GM23338 (cell line): Measurements from ENCODE around the gene PAIP2B. TPM values are rescaled to one million over a fixed set of nuclear protein-coding genes. Genes with fewer than 3 reads are reported as not detected.

Experiments used
- ATAC-seq: fragments of 200-7000 bp; cut with Tn5 transposase; 3 replicates; pipeline ENCODE4 v1.9.1; 2020
- DNase-seq: peaks from one replicate; pipeline ENCODE4 v3.0.0-alpha.2; 2015; ENCODE audit warnings: low spot score
- H2AFZ ChIP-seq: fragments of 200-600 bp; sonication (generic); 2 replicates; pipeline ENCODE4 v1.8.0; 2016; ENCODE audit warnings: antibody characterized with exemption, mild to moderate bottlenecking, moderate library complexity
- H3F3A ChIP-seq: fragments of 200-600 bp; sonication (generic); replicated peaks from 2 replicates; pipeline ENCODE4 v1.8.0; 2017; ENCODE audit warnings: antibody characterized with exemption, mixed run types, low read depth
- H3K27ac ChIP-seq: fragments of 200-600 bp; sonication (generic); 2 replicates; pipeline ENCODE4 v1.6.1; 2016; ENCODE audit warnings: low read depth
- H3K27me3 ChIP-seq: fragments of 200-600 bp; sonication (generic); 2 replicates; pipeline ENCODE4 v1.8.0; 2016; ENCODE audit warnings: mild to moderate bottlenecking, mixed run types, moderate library complexity; ENCODE audit not compliant: insufficient read depth
- H3K36me3 ChIP-seq: fragments of 200-600 bp; sonication (generic); 2 replicates; pipeline ENCODE4 v1.8.0; 2016; ENCODE audit warnings: mild to moderate bottlenecking; ENCODE audit not compliant: insufficient read depth
- H3K4me1 ChIP-seq: fragments of 200-600 bp; sonication (generic); 2 replicates; pipeline ENCODE4 v1.8.0; 2016; ENCODE audit warnings: mild to moderate bottlenecking, moderate library complexity; ENCODE audit not compliant: insufficient read depth
- H3K4me2 ChIP-seq: fragments of 200-600 bp; sonication (generic); 2 replicates; pipeline ENCODE4 v1.7.1; 2017; ENCODE audit warnings: mixed run types
- H3K4me3 ChIP-seq: fragments of 200-600 bp; sonication (generic); 2 replicates; pipeline ENCODE4 v1.6.1; 2016; ENCODE audit warnings: mixed run types
- H3K79me2 ChIP-seq: fragments of 200-600 bp; sonication (generic); replicated peaks from 2 replicates; pipeline ENCODE4 v1.8.0; 2017; ENCODE audit warnings: mild to moderate bottlenecking; ENCODE audit not compliant: insufficient read depth
- H3K9me2 ChIP-seq: fragments of 200-600 bp; sonication (generic); 2 replicates; pipeline ENCODE4 v1.8.0; 2017; ENCODE audit not compliant: insufficient read depth
- H4K20me1 ChIP-seq: fragments of 200-600 bp; sonication (generic); replicated peaks from 2 replicates; pipeline ENCODE4 v1.8.0; 2017; ENCODE audit warnings: mild to moderate bottlenecking; ENCODE audit not compliant: insufficient read depth
- H3K27ac Mint-ChIP-seq: 2 replicates; pipeline ENCODE4 v1.8.0; 2020; ENCODE audit warnings: inconsistent platforms, mild to moderate bottlenecking, moderate library complexity, mixed read lengths
- H3K27me3 Mint-ChIP-seq: 3 replicates; pipeline ENCODE4 v1.8.0; 2022; ENCODE audit warnings: low read depth, mild to moderate bottlenecking, moderate library complexity, mixed read lengths, inconsistent platforms; ENCODE audit not compliant: insufficient read depth, poor library complexity
- H3K36me3 Mint-ChIP-seq: 3 replicates; pipeline ENCODE4 v1.8.0; 2021; ENCODE audit warnings: low read depth, mild to moderate bottlenecking, inconsistent platforms, moderate library complexity, mixed read lengths
- H3K4me1 Mint-ChIP-seq: 3 replicates; pipeline ENCODE4 v1.8.0; 2020; ENCODE audit warnings: mild to moderate bottlenecking, inconsistent platforms, mixed read lengths
- H3K4me3 Mint-ChIP-seq: 3 replicates; pipeline ENCODE4 v1.8.0; 2021; ENCODE audit warnings: moderate library complexity, mild to moderate bottlenecking, inconsistent platforms, mixed read lengths
- H3K9me3 Mint-ChIP-seq: 3 replicates; pipeline ENCODE4 v1.8.0; 2020; ENCODE audit warnings: moderate library complexity, mild to moderate bottlenecking, inconsistent platforms, mixed read lengths
- CREB1 ChIP-seq: fragments of 250-450 bp; sonication (Bioruptor Pico); IDR thresholded peaks from 2 replicates; pipeline ENCODE4 v1.5.0; 2020; ENCODE audit warnings: low read depth, mild to moderate bottlenecking, moderate library complexity
- CTCF ChIP-seq, 2 experiments: fragments of 200-600 bp in 1 of 2; sonication (generic) in 1 of 2; conservative IDR thresholded peaks; 2 replicates each; pipeline versions ENCODE4 v1.5.1 to v1.6.1; 2016 to 2017; ENCODE audit warnings: antibody characterized with exemption in 2 of 2, low read depth in 2 of 2, mild to moderate bottlenecking in 2 of 2, moderate library complexity in 1 of 2
- EZH2 ChIP-seq: fragments of 200-600 bp; sonication (generic); IDR thresholded peaks from one replicate; pipeline ENCODE4 v1.8.0; 2017; ENCODE audit warnings: antibody characterized with exemption, mild to moderate bottlenecking, low read depth; ENCODE audit not compliant: unreplicated experiment
- NANOG ChIP-seq: IDR thresholded peaks from 2 replicates; pipeline ENCODE4 v1.6.1; 2016; ENCODE audit warnings: antibody characterized with exemption, borderline replicate concordance
- POLR2AphosphoS5 ChIP-seq: IDR thresholded peaks from 2 replicates; pipeline ENCODE4 v1.6.1; 2016; ENCODE audit warnings: antibody characterized with exemption, low read depth
- STAT1 ChIP-seq: IDR thresholded peaks from one replicate; pipeline ENCODE4 v1.6.1; 2016; ENCODE audit warnings: antibody characterized with exemption; ENCODE audit not compliant: unreplicated experiment
- ZNF462 ChIP-seq: fragments of 250-450 bp; sonication (Bioruptor Pico); IDR thresholded peaks from 2 replicates; pipeline ENCODE4 v1.5.0; 2020; ENCODE audit warnings: mild to moderate bottlenecking, moderate library complexity
- polyA plus RNA-seq: library from polyadenylated mRNA; unstranded; fragments of >200 nt; fragmentation: Nextera tagmentation; extraction: Ambion mirVana; gene quantifications from 2 replicates; pipeline ENCODE4 v1.2.1, GENCODE V29; 2016
- total RNA-seq: library from RNA; depleted of rRNA; stranded (reverse); fragments of >200 nt; shearing (Covaris generic); gene quantifications from 2 replicates; pipeline ENCODE4 v1.2.3, GENCODE V29; 2014

PAIP2B gene
- total and polyA plus RNA-seq, 2 experiments from 2014 or later, result 7.6 to 29.7 TPM

- H3K4me1 Mint-ChIP-seq, result peaks cover 8% of the 10 kb centered on the region
- ATAC-seq, result peak; percentile 53
- Histone ChIP-seq H3F3A (0 out of 2 replicates have a peak, but pooled peaks cover 5% of the 10 kb centered on the region), H3K27ac (no peak overlapping the region), H3K36me3 (peaks cover 32% of the 10 kb centered on the region), H3K9me2 (0 out of 2 replicates have a peak, but pooled peaks cover 2% of the 10 kb centered on the region), H3K4me3 (no peak overlapping the region), H3K4me1 (no peaks in the 10 kb centered on the region; the same call in 1 of the 2 replicates), H4K20me1 (peaks cover 6% of the 10 kb centered on the region; the same call in 1 of the 2 replicates), H2AFZ (no peak overlapping the region), H3K4me2 (no peak overlapping the region), H3K79me2 (no peaks in the 10 kb centered on the region), H3K27me3 (no peaks in the 10 kb centered on the region)
- H3K36me3 Mint-ChIP-seq, result peaks cover 33% of the 10 kb centered on the region
- H3K4me3 Mint-ChIP-seq, result no peak overlapping the region
- peaks cover 12% of the 10 kb centered on the region for H3K27me3 Mint-ChIP-seq
- TF ChIP-seq EZH2, result no peak
- no peak for TF ChIP-seq CREB1 (CRISPR knock-in tag)
- no peak for TF ChIP-seq NANOG
- no peak for TF ChIP-seq POLR2AphosphoS5
- no peak for TF ChIP-seq STAT1
- TF ChIP-seq CTCF (conservative IDR thresholded peaks at IDR 0.05; ENCODE audit: low read depth in 2 of 2), result no peak; a peak in 1 of 4 replicates
- no peak overlapping the region for H3K27ac Mint-ChIP-seq
- DNase-seq, result no peak
- H3K9me3 Mint-ChIP-seq, result no peaks in the 10 kb centered on the region
Observed at GRCh38 chr2:71151620-71152019, 75.3 kb downstream of the PAIP2B start.

DNA sequence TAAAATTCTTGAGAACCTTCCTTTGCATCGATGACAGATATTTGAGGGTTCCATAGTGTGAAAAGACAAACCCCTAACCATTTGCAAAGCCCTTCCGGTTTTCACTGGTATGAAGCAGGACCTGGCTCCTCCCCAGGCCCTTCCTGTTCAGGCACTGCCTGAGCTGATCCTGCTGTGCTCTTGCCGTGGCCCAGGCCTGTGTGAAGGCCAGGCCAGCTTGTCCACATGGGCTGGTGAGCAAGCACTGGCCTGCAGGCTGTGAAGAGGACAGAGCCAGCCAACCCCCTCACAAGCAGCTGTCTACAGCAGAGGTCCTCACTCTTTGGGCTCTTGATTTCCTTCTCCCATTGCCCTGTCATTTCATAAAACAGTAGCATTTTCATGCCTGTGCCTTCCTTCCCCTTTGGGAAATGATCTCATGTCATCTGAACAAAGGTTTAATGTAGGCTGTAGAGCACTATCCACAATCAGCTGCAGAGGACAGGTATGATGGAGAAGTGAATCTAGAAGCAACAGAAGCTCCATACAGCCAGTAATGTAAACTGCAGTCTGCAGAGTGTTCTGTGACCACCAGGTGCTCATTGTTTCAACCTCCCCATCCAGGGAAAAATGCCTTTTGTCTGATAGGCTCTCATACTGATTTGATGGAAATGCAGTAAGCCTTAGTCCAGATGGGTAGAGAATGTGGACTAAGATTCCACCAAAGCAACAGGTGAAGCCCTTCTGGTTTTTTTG, 76.7 kb downstream of the PAIP2B start:
- DNase-seq (peak; percentile 11), ATAC-seq (peak; percentile 28)
- H3K27ac ChIP-seq, result no peak overlapping the region
- no peaks in the 10 kb centered on the region for H3K4me1 ChIP-seq
- peaks cover 6% of the 10 kb centered on the region; the same call in 1 of the 2 replicates for H4K20me1 ChIP-seq
- H3K27me3 Mint-ChIP-seq, result peaks cover 8% of the 10 kb centered on the region
- no peak overlapping the region for H3K27ac Mint-ChIP-seq
- H2AFZ ChIP-seq, result no peak overlapping the region
- H3K4me3 Mint-ChIP-seq, result no peak overlapping the region
- H3K4me1 Mint-ChIP-seq, result peaks cover 4% of the 10 kb centered on the region; the same call in 2 of the 3 replicates
- H3K79me2 ChIP-seq, result no peaks in the 10 kb centered on the region
- peaks cover 45% of the 10 kb centered on the region for H3K36me3 Mint-ChIP-seq
- no peak overlapping the region for H3K4me2 ChIP-seq
- no peak overlapping the region for H3K4me3 ChIP-seq
- TF ChIP-seq ZNF462 (CRISPR knock-in tag) (no peak), CREB1 (CRISPR knock-in tag) (no peak), CTCF (conservative IDR thresholded peaks at IDR 0.05; ENCODE audit: low read depth in 2 of 2) (peak in 1 of 2 experiments; percentile 16; a peak in 2 of 4 replicates)
- peaks cover 43% of the 10 kb centered on the region for H3K36me3 ChIP-seq
- H3K9me2 ChIP-seq, result no peaks in the 10 kb centered on the region
- H3K27me3 ChIP-seq, result no peaks in the 10 kb centered on the region
- no peaks in the 10 kb centered on the region for H3K9me3 Mint-ChIP-seq
- 0 out of 2 replicates have a peak, but pooled peaks cover 5% of the 10 kb centered on the region for H3F3A ChIP-seq
